Activated CD4-positive, alpha-beta T cell treated with anti-CD3 and anti-CD28 coated beads, Interleukin-2, amount 50 U/mL, for 24 hours (primary cell): ENCODE results near the gene GALNT9.
"Not testable (repeated sequence)": the region's sequence is repeated elsewhere in the genome, so short reads cannot be mapped to it uniquely, and the experiment has no call there.

Experiments
- DNase-seq, 2 donors: peaks; one replicate each; pipeline ENCODE4 v3.0.0-alpha.2; 2020; ENCODE audit warnings: low read depth in 1 of 2, low spot score in 1 of 2

The GALNT9 gene

DNA sequence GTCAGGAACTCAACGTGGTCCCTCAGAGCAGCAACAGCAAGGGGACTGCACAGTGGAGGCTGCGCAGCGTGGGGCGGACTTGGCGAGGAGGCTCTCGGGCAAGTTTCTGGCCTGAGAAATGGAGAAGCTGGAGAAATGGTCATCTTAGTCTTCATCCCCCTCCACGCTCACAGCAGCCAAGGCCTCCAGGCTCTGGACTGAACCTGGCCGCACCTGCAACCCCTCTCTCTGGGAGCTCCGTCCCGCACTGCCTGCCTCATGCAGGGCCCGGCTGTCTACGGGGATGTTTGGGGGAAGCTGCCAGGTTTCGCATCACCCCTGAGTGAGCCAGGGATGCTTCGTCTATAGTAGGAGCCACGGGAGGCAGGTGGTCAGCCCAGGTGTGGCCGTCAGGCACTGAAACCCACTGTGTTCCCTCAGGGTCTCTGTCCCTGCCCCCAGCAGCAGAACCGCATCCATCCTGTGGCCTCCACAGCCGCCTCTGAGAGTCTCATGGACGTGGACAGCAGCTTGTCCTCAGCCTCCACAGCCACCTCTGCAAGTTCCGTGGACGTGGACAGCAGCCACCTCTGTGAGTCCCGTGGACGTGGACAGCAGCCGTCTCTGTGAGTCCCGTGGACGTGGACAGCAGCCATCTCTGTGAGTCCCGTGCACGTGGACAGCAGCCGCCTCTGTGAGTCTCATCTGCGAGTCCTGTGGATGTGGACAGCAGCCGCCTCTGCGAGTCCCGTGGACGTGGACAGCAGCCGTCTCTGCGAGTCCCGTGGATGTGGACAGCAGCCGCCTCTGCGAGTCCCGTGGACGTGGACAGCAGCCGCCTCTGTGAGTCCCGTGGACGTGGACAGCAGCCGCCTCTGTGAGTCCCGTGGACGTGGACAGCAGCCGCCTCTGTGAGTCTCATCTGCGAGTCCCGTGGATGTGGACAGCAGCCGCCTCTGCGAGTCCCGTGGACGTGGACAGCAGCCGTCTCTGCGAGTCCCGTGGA lies 29.1 kb upstream of the GALNT9 start:
- not testable (repeated sequence) for DNase-seq

- DNase-seq: no peak
Measured at GRCh38 chr12:132357623-132358186, 28.3 kb upstream of the GALNT9 start.

DNA sequence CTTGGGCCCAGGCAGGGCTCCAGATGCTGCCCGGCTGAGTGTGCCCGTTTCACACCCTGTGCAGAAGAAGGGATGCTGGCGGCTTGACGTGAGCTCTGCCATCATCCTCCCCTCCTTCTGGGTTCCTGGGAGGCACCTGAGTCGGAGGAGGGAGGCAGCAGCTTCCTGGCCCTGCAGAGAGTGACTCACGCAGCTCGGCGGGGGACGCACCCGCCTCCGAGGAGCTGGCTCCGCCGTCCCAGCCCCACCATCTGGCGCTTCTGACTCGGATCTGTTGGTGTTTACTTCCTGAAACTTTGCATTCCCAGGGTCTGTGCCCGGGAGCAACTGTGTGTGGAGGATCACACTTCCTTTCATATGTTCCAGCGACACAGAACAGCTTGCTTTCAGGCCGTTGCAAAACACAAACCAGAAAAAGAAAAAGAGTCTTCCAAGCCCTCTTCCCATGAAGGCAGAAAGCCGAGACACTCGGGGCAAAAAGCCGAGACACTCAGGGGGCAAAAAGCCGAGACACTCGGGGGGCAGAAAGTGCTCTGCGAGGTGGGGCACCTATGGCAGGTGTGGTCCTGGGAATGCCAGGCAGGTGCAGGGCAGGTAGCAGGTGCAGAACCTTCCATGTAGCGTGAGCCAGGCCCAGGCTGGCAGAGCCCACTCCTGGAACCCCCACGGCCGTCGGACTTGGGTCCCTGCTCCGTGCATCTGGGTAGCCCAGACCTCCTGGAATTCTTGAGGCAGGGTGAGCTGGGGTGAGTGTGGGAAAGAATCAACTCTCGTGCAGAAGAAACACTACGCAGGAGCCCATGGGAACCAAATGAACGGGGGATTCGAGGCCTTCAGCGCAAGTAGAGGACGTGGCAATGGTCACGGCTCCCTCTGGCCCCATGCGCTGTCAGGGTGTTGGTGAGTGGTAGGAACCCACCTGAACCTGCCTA lies 27.6 kb upstream of the GALNT9 start:
- DNase-seq: no peak

DNA sequence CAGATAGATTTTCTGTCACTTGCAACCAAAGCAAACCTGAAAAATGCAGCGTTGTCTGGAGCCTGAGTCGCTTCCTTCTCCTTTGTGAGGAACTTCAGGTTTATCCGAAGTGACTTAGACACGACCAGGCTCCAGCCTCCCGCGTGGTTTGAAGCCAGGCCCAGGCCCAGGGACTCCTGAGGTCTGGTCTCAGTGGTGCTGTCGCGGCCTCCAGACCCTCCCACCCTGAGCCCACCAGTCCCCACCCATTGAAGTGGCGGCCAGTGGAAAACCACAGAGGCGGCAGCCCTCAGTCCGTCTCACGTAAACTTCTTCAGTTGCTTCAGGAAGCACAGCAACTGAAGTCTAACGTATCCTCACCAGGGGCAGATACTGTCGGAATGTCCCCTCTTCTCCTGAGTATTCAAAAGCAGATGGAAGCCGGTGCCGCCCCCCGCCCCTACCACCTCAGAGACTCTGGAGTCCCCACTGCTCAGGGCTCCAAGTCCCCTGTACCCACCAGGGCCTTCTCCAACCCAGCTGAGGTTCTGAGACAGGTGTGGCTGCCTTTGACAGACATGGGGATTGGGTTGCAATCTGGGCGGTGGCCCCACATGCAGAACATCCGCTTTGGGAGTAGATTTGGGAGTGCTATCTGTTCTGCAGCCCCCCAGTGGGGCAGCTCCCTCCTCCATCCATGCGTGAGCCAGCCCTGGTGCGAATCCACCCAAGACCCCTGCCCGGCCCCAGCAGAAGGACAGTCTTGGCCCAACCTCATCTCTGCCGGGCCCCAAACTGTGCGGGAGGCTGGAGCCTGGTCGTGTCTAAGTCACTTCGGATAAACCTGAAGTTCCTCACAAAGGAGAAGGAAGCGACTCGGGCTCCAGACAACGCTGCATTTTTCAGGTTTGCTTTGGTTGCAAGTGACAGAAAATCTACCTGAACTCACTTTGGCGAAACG lies 26.6 kb upstream of the GALNT9 start:
- no peak for DNase-seq

DNA sequence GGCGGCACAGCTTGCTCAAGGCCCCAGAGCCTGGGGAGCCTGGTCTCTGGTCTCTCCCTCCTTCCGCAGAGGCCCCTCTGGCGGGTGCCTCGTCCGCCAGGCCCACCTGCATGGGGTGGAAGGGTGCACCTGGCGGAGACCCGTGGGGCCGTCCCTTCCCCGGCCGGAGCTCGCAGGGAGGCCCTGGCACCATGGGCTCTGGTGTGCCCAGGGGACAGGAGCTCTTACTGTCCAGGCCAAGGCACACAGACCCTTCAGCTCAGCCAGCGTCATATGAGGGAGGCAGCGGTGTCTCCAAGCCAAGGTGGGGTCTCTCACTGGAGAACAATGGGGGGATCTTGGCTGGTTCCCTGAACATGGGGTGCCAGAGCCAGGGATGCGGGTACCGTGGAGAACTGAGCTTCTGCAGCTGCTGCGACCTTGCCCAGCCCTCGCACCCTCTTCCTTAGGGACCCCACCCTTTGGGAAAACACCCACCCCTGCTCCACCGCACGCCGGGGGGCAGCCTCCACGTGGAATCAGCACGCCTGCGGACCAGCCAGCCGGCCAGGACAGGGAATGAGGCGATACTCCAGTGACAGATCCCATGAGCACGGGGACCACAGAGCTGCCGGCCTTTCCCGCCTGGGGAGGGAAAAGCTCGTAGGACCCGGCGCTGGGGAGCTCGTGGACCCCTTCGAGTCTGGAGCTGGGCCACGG lies 25.7 kb upstream of the GALNT9 start:
- no peak for DNase-seq

DNA sequence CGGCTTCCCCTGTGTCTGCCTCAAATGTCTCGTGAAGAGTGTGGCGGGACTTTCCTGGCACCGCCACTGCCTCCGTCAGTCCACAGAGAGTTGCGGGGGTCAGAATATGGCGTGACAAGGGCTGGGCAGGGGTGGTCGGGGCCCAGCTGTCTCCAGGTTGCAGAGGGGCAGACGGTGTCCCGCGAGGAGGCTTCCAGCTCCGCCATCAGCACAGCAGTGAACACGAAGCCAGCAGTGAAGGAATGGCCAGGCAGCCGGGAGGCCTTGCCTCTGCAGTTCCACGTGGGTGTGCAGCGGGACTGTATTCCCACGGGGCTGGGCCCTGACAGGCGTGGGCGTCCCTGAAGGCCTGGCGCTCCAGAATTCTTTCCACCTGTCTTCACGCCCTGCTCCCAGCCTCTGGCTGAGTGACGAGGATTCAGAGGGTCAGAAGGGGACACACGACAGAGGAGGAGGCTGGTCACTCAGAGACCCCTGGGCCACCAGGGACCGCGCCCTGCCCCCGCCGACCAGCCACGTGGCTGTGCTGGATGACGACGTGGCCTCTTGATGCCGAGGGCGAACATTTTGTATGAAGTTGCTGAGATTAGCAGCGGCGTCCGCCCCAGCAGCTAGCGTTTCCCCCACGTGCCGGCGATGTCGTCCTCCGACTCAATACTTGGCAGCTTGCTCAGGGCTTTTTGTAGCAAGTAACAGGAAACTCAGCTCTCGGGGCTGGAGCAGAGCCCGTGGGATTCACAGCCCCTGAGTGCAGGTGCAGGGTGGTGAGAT lies 25.0 kb upstream of the GALNT9 start:
- DNase-seq: no peak

DNA sequence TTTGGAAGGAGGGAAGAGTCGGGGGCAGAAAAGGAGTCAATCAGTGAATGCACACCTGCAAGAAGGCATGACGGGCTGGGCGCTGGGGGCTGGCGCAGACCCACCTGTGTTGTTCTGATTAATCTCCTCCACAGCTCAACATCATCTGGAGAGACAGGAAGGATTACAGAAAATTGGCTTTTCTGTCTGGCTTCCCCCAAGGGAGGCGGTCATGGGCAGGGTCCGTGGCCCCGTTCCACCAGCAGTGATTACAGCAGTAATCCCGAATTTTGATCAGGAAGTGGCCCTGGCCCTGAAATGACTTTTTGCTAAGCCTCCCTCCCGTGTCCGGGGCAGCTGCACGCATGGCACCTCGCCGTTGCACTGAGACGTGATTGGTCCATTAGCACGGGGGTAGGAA lies 24.4 kb upstream of the GALNT9 start:
- no peak for DNase-seq

GRCh38 chr12:132352896-132353800 lies 23.8 kb upstream of the GALNT9 start:
- DNase-seq: no peak

DNA sequence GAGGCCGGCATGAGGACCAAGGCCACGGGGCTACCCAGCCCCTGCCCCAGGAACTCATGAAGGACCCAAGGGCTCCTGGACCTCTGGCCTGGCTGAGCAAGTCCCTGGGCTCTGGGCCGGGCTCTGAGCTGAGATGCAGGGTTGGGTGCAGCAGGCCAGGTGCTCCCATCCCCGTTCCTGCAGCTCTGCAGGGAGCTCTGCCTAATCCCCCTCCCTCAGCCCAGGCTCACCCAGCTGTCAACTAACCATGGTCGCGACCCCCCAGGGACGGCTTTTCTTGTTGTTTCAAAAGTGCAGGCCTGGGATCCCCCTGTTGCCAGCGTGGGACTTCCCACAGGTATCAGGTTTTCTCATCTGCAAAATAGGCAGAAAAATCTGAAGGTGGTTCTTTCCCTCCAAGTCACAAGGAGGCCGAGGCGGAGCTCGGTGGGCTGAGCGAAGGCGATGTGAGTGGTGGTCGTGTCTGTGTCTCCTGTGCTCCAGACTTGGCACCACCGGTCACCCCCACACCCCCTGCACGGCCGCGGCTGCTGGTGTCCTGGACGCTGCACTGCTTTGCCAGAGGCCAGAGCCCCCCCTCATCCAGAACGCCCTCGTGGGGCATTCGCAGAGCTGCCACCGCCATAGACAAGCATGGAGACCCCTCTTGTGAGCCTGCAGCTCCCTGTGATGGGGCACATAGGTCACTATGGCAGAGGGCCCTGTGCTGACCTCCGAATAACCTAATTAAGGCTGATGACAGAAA lies 22.5 kb upstream of the GALNT9 start:
- no peak for DNase-seq

GRCh38 chr12:132349501-132350131 lies 20.2 kb upstream of the GALNT9 start:
- no peak for DNase-seq

DNA sequence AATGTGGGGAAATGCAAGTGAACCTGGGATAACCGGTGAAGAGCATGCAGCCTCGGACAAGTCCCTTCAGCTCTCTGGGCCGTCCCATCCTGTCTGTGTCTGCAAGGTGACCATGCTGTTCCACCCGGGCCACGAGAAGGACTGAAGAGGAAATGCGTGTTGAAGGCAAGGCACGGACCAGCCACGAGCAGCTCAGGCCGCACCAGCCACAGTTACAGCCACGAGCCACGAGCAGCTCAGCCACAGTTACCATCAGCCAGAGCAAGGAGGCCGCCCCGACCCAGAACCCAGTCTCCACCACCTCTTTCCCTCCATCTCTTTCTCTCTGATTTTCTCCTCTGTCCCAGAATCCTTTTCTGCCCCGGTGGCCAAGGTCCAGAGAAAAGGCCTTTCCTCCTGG lies 18.8 kb upstream of the GALNT9 start:
- no peak for DNase-seq

DNA sequence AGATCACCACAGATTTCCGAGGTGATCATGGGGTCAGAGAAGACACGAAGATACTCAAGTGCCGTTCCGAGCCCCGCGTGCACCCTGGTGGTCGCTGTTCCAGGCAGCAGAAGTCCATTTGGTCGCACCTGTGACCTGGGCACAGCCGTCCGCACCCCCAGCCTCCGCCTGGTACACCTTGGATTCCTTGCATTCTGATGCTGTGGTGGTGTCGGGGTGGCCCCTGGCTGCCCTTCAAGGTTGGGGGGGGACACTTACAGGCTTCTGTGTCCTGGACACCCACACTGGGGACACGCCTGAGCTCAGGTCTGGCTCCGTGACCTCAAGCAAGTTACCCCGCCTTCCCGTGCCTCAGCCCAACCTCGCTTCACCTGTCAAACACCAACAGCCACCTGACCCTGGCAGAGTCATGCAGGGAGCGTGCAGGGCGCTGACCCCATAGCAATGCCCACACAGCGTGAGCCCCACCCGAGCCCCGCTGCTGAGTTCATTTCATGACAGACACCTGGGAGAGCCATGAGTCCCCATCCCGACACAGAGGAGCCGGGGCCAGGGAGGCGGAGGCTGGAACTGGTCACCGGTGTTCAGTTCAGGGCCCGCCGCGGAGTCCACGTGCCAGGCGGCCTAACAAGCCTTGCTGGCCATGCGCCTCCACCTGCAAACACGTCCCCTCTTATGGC lies 17.9 kb upstream of the GALNT9 start:
- DNase-seq: no peak

DNA sequence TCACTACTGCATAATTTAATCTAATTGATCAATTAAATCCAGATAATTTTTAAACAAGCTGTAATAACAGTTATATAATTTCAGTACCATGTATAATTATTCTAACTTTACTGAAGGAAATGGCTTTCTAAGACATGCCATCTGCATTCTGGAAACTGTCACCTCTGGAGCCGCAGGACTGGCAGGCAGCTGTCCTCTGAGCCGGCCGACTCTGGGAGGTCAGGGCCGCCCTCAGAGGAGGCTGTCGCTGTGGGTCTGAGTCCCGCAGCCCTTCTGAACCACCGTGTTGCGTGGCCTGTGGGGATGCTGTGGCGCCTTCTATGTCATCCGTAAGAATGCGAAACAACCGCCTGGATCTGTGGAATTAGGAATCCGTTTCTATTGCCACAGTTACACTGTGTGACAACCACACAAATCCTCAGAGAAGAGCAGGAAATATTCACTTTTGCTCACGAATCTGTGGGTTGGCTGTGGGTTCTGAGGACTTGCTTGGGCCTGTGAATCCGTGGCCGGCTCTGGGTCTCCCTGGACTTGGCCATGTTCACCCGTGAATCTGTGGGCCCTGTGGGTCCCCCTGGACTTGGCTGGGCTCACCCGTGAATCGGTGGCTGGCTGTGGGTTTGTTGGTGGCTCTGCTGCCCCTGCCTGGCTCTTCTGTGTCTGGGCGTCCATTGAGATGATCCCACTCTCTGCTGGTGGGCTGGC lies 17.2 kb upstream of the GALNT9 start:
- no peak for DNase-seq

GRCh38 chr12:132345561-132346200 lies 16.3 kb upstream of the GALNT9 start:
- no peak for DNase-seq

GRCh38 chr12:132345126-132345525 lies 15.7 kb upstream of the GALNT9 start:
- DNase-seq: no peak
